Chondrocyte (in vitro differentiated cells): ENCODE results near the gene GALNTL6. TPM values are rescaled to one million over a fixed set of nuclear protein-coding genes. Genes with fewer than 3 reads are reported as not detected.
"Not testable (repeated sequence)": the region's sequence is repeated elsewhere in the genome, so short reads cannot be mapped to it uniquely, and the experiment has no call there.

ENCODE experiments used
- DNase-seq: peaks from one replicate; pipeline ENCODE4 v3.0.0; 2021; ENCODE audit warnings: mixed read lengths, low spot score
- H3K27ac Mint-ChIP-seq: one replicate; pipeline ENCODE4 v1.8.0; 2021; ENCODE audit warnings: mild to moderate bottlenecking, moderate library complexity, mixed read lengths; ENCODE audit not compliant: unreplicated experiment
- H3K27me3 Mint-ChIP-seq: 2 replicates; pipeline ENCODE4 v1.8.0; 2021; ENCODE audit warnings: low read depth, mixed read lengths
- H3K36me3 Mint-ChIP-seq: 2 replicates; pipeline ENCODE4 v1.8.0; 2021; ENCODE audit warnings: low read depth, mixed read lengths
- H3K4me1 Mint-ChIP-seq: 2 replicates; pipeline ENCODE4 v1.8.0; 2021; ENCODE audit warnings: low read depth, mild to moderate bottlenecking, mixed read lengths
- H3K4me3 Mint-ChIP-seq: one replicate; pipeline ENCODE4 v1.8.0; 2021; ENCODE audit warnings: mild to moderate bottlenecking, moderate library complexity, mixed read lengths; ENCODE audit not compliant: unreplicated experiment
- H3K9me3 Mint-ChIP-seq: 2 replicates; pipeline ENCODE4 v1.8.0; 2021; ENCODE audit warnings: low read depth, mixed read lengths
- CTCF ChIP-seq: fragments of 200-600 bp; sonication (generic); IDR thresholded peaks from 2 replicates; pipeline ENCODE4 v1.5.0; 2021; ENCODE audit warnings: antibody characterized with exemption, mild to moderate bottlenecking, moderate library complexity
- total RNA-seq: library from RNA; stranded (reverse); gene quantifications from 3 replicates; pipeline ENCODE4 v1.2.1, GENCODE V29; 2021

The GALNTL6 gene
- total RNA-seq, 1 donor from 2014 or later, result not detected

GRCh38 chr4:173038192-173038896 is 1225.1 kb downstream of the GALNTL6 start:
- H3K27ac Mint-ChIP-seq, result no peak overlapping the region
- H3K4me1 Mint-ChIP-seq, result peaks cover 14% of the 10 kb centered on the region
- TF ChIP-seq CTCF, result no peak
- peaks cover 2% of the 10 kb centered on the region for H3K27me3 Mint-ChIP-seq
- no peaks in the 10 kb centered on the region for H3K36me3 Mint-ChIP-seq
- H3K9me3 Mint-ChIP-seq, result peaks cover 2% of the 10 kb centered on the region
- DNase-seq, result no peak
- no peak overlapping the region for H3K4me3 Mint-ChIP-seq

DNA sequence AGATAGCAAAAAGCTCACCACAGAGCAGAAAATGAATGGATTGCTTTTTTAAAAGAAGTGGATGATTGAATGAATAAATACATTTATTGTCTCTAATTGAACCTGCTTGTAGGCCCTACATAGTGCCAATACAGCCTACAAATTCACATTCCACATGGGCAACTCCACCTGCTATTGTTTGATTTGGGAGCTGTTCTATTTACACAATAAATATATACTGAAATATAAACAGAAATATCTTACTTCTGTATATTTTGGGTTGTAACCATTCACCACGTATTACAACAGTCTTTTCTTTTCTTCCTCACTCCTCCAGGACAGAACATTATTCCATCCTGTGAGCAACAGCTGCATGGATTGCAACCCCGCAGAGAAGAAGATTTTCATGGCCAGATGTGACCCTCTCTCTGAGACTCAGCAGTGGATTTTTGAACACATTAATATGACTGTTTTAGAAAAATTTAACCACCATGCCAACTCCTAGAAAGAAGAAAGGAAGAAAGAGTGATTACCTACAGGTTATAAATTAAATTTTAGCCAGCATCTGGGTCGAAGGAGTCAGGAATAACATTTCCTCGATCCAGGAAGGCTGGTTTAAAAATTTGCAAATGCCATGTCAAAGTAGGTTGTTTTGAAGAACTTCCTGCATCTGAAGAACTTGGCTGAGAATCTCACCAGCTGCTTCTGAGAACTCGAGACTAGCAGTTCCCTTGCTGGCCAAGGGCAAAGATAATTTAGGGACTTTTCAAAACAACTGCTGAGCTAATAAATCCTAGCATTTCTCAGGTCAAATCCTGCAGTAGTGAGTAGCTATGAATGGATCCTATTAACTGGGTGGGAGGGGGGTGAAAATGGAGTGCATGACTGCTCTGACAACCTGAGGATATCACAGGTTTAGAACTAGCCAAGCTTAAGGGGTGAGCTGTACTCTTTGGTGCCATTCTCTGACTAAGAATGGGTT is 1226.7 kb downstream of the GALNTL6 start:
- H3K27ac Mint-ChIP-seq, result no peak overlapping the region
- H3K9me3 Mint-ChIP-seq, result peaks cover 2% of the 10 kb centered on the region
- H3K4me1 Mint-ChIP-seq, result peaks cover 14% of the 10 kb centered on the region
- DNase-seq, result no peak
- H3K36me3 Mint-ChIP-seq, result no peaks in the 10 kb centered on the region
- no peak for TF ChIP-seq CTCF
- no peak overlapping the region for H3K4me3 Mint-ChIP-seq
- H3K27me3 Mint-ChIP-seq, result no peaks in the 10 kb centered on the region

DNA sequence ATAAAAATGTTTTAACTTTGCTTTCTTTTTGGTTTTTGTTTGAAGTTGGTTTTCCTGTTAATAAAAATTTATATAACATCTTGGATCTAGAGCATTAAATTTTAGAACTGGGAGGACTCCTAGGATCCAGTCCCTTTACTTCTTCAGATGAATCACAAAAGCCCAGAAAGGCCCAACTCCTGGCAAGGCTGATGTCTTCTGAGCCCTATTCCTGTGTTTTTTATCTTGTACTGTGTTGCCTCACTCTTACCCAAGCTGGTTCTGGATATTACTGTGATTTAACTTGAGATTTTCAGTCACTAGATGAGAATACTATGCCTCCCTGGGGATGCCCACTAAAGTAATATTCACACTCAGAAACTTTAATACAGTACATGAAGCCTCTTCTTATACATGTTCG is 1228.3 kb downstream of the GALNTL6 start:
- H3K9me3 Mint-ChIP-seq, result peaks cover 2% of the 10 kb centered on the region
- no peaks in the 10 kb centered on the region for H3K36me3 Mint-ChIP-seq
- no peaks in the 10 kb centered on the region for H3K27me3 Mint-ChIP-seq
- TF ChIP-seq CTCF, result no peak
- H3K4me3 Mint-ChIP-seq, result no peak overlapping the region
- peaks cover 14% of the 10 kb centered on the region for H3K4me1 Mint-ChIP-seq
- H3K27ac Mint-ChIP-seq, result no peak overlapping the region
- DNase-seq, result no peak

GRCh38 chr4:173042139-173042538 is 1228.9 kb downstream of the GALNTL6 start:
- peaks cover 14% of the 10 kb centered on the region for H3K4me1 Mint-ChIP-seq
- not testable (repeated sequence) for DNase-seq, H3K4me3 Mint-ChIP-seq, H3K27ac Mint-ChIP-seq, H3K27me3 Mint-ChIP-seq, H3K9me3 Mint-ChIP-seq, H3K36me3 Mint-ChIP-seq

DNA sequence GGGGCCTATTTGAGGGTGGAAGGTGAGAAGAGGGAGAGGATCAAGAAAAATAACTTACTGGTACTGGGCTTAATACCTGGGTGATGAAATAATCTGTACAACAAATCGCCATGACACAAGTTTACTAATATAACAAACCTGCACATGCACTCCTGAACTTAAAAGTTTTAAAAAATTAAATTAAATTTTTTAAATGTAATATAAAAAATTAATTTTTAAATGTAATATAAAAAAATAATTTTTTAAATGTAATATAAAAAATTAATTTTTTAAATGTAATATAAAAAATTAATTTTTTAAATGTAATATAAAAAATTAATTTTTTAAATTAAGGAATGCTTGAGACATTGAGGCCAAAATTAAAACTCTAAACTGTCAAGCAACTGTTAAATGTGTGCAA is 1231.1 kb downstream of the GALNTL6 start:
- Mint-ChIP-seq H3K27me3 (no peaks in the 10 kb centered on the region), H3K36me3 (no peaks in the 10 kb centered on the region), H3K9me3 (peaks cover 2% of the 10 kb centered on the region), H3K4me3 (no peak overlapping the region), H3K4me1 (peaks cover 14% of the 10 kb centered on the region), H3K27ac (no peak overlapping the region)
- TF ChIP-seq CTCF, result no peak
- DNase-seq, result no peak
